IMR-90 (cell line): ENCODE measurements around the gene PCED1B.

Source experiments
- CEBPB ChIP-seq: IDR thresholded peaks from 2 replicates; pipeline ENCODE4 v1.6.1; 2012; ENCODE audit warnings: low read depth, low read length, improper control_type of control experiment
- MAFK ChIP-seq: IDR thresholded peaks from 2 replicates; pipeline ENCODE4 v1.6.1; 2012; ENCODE audit warnings: low read depth, low read length, improper control_type of control experiment
- POLR2A ChIP-seq: IDR thresholded peaks from 2 replicates; pipeline ENCODE4 v1.6.1; 2012; ENCODE audit warnings: mild to moderate bottlenecking, low read depth, low read length

- TF ChIP-seq MAFK (no peak), CEBPB (no peak), POLR2A (no peak)
Observed at GRCh38 chr12:47264951-47265350, 185.5 kb downstream of the PCED1B start.
